RCC 7860 (cell line): Measurements from ENCODE around the gene DGAT2.
"Not testable (repeated sequence)": the region's sequence is repeated elsewhere in the genome, so short reads cannot be mapped to it uniquely, and the experiment has no call there.

Experiments
- DNase-seq: peaks from one replicate; pipeline ENCODE4 v3.0.0-alpha.2; 2015; ENCODE audit warnings: low spot score
- FAIRE-seq: peaks from 2 replicates; lab custom pipeline; 2012; peaks lifted over from hg19 to GRCh38; lab: Jason Lieb, UNC

DGAT2 gene

GRCh38 chr11:75768112-75768908 is at the start of gene DGAT2:
TSS of gene DGAT2 (plus strand) at chr11:75768778. CDS start at chr11:75768992, 214 bp downstream.
- no peak for FAIRE-seq
- DNase-seq, result peak; percentile 35

DNA sequence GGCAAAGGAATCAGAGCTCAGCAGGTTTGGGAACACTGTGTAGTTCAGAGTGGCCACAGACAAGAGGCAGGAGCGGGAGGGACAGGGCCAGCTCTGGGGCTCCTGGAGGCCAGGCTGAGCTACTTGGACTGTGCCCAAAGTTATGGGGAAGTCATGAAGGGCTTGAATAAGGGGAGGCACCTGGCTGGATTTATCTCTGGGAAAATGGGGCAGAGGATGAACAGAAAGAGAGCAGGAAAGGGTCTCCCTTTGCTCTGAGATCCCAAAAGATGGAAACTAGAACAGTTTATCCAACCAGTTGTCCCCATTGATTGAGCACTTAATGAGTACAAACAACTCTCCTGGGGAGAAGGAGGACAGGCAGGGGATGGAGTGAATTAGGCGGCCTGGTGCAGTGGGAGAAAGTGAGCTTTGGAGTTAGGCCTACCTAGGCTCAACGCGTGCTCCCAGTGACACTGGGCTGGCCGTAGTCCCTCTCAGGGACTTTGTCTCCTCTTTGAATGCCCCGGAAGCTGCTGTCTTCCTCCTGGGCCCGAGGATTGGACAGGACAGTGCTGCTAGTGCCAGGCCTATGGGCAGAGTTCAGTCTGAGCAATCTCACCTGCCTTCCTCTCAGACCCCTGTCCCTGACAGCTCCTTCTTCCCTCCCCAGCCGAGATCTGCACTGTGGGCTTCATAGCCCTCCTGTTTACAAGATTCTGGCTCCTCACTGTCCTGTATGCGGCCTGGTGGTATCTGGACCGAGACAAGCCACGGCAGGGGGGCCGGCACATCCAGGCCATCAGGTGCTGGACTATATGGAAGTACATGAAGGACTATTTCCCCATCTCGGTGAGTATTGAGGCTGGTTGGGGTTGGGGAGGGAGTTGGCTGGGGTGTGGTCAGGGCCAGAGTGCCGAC is 49.0 kb upstream of the DGAT2 start:
- FAIRE-seq (no peak), DNase-seq (no peak)

DNA sequence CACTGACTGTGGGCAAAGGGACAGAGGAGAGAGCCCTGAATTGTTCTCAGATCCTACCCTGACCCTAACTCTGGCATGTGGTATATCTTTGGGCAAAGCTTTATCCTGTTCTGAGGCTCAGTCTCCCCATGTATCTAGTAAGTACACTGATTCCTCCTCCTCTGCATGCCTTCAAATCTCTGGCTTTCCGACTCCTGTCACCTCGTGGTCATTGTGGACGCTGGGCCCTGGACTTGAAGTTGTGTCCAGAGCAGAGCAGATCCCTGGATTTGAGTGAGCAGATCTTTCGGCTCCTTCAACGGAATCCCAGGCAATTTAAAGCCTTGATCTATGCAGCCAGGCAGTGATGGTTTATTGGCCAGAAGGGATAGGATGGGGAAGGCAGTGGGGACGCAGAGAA is 47.9 kb upstream of the DGAT2 start:
- FAIRE-seq (no peak), DNase-seq (no peak)

- DNase-seq, result no peak
- no peak for FAIRE-seq
Observed at GRCh38 chr11:75721852-75722668, 46.5 kb upstream of the DGAT2 start.

GRCh38 chr11:75722669-75723042 is 45.9 kb upstream of the DGAT2 start:
- DNase-seq (no peak), FAIRE-seq (no peak)

GRCh38 chr11:75725547-75726320 is 42.8 kb upstream of the DGAT2 start:
- DNase-seq (no peak), FAIRE-seq (no peak)

DNA sequence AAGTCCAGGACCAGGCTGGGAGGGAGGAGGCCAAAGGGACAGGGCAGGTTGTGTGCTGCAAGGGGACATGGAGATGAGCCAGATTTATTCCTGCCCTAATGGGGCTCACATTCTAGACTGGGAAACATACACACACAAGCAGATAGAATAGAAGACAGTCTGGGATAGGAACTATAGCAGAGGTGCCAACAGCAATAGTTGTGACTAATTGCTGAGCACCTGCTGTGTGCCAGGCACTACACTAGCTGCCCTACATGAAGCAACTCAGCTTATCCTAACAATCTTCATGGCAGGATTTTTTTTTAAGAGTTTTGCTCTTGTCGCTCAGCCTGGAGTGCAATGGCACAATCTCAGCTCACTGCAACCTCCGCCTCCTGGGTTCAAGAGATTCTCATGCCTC is 39.6 kb upstream of the DGAT2 start:
- DNase-seq (no peak), FAIRE-seq (no peak)

DNA sequence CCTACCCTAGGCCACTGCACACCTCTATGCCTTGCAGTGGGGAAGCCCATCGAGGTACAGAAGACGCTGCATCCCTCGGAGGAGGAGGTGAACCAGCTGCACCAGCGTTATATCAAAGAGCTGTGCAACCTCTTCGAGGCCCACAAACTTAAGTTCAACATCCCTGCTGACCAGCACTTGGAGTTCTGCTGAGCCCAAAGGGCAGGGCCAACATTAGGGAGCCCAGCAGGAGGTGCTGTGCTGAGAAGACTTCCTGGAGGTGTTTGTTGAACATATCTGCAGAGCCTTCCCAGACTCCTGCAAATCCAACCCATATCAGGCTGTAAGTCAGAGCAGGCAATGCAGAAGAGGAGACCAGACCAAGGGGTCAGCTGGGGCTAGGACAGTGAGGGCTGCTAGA is 37.5 kb upstream of the DGAT2 start:
- DNase-seq, result no peak
- FAIRE-seq, result no peak

GRCh38 chr11:75733071-75733430 is 35.5 kb upstream of the DGAT2 start:
- FAIRE-seq (no peak), DNase-seq (no peak)

- DNase-seq, result no peak
- FAIRE-seq, result no peak
Observed at GRCh38 chr11:75733431-75734107, 35.0 kb upstream of the DGAT2 start.

DNA sequence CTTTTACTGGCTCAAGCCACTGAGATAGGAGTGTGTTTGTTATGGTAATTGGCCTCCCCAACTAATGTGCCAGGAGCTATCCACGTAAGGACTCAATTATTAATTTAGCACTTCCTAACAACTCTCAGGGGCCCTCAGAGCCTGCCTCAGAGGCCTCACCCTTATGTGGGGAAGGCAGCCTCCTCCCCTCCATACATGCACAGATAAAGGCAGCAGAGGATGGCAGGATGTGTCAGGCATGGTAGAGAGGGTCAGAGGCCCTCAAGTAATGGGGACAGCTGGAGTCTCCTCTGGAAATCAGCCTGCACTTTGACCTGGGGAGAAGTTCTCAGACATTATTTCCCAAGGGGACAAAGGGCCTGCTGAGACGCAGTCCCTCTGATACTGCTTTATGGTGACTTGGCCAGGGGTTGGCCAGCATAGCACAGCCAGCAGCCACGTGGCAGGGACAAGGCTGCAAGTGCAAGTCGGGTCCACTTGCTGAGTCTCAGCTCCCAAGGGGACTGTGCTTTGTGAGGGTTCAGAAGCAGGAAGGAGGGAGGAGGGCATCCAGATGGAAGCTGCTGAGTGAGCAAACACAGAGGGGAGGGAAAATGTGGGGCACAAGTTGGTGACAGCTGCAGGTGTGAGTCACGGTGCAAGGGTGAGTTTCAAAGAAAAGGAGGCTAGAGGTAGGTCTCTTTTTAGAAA is 33.9 kb upstream of the DGAT2 start:
- FAIRE-seq (no peak), DNase-seq (no peak)

GRCh38 chr11:75735181-75735845 is 33.3 kb upstream of the DGAT2 start:
- DNase-seq (no peak), FAIRE-seq (no peak)

GRCh38 chr11:75737314-75737713 is 31.3 kb upstream of the DGAT2 start:
- no peak for FAIRE-seq
- DNase-seq, result no peak

DNA sequence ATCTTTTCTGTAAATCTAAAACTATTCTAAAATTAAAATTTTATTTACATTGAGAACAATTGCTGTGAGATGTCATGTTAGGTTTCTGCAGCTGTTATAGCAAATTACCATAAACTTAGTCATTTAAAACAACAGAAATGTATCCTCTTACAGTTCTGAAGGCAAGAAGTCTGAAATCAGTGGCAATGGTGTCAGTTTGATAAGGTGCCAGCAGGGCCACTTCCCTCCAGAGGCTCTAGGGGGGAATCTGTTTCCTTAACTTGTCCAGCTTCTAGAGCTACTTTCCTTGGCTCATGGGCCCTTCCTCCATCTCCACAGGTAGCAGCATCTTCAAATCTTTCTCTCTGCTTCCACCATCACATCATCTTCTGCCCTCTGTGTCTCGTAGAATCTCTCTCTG is 27.9 kb upstream of the DGAT2 start:
- FAIRE-seq, result no peak

GRCh38 chr11:75743159-75743558 is 25.4 kb upstream of the DGAT2 start:
- not testable (repeated sequence) for DNase-seq, FAIRE-seq

More for the DNA sequence above, 27.9 kb upstream of the DGAT2 start:
- no peak for DNase-seq

DNA sequence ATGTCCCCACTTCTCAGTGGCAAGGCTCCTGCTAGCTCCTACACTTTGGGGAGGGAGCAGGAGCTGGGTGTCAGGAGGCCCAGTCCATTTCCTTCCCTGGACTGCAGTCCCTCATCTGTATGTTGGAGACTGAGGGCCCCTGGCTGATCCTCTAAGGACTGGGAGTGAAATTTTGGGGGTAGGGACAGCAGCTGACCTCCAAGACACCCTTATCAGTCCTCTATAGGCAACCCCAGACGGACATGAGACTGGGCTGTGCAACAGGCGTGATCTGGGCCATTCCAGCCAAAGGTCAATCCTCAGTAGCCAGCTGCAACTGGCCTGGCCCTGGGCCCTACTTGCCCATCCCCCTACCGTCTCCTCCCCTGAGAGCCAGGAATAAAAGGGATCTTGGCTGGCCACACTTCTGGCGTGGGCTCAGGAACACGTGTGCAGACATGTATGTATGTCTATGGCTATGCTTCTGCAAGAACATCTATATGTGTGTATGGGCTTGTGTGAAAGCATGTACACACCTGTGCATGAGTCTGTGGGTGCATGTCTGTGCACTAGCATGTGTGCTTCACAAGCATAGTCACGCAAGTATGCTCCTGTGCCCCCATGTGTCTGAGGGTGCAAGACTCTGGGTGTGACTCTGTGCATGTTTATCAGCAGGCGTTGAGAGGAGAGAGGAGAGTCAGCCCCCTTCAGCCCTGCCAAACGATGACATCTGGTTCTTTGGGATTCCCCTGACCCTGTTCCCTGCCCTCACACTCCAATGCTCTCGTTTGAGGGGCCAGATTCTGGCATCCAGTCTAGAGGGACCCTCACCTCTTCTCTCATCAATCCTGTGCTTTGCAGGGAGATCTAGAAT is 24.6 kb upstream of the DGAT2 start:
- DNase-seq (no peak), FAIRE-seq (no peak)

- DNase-seq (no peak), FAIRE-seq (no peak)
Observed at GRCh38 chr11:75745807-75746206, 22.8 kb upstream of the DGAT2 start.
